GM04504 (cell line): Measurements from ENCODE around the gene PPM1H.
"Not testable (repeated sequence)": the region's sequence is repeated elsewhere in the genome, so short reads cannot be mapped to it uniquely, and the experiment has no call there.

ENCODE experiments used
- DNase-seq: peaks from one replicate; pipeline ENCODE4 v3.0.0-alpha.2; 2012; ENCODE audit warnings: low read depth

PPM1H gene

DNA sequence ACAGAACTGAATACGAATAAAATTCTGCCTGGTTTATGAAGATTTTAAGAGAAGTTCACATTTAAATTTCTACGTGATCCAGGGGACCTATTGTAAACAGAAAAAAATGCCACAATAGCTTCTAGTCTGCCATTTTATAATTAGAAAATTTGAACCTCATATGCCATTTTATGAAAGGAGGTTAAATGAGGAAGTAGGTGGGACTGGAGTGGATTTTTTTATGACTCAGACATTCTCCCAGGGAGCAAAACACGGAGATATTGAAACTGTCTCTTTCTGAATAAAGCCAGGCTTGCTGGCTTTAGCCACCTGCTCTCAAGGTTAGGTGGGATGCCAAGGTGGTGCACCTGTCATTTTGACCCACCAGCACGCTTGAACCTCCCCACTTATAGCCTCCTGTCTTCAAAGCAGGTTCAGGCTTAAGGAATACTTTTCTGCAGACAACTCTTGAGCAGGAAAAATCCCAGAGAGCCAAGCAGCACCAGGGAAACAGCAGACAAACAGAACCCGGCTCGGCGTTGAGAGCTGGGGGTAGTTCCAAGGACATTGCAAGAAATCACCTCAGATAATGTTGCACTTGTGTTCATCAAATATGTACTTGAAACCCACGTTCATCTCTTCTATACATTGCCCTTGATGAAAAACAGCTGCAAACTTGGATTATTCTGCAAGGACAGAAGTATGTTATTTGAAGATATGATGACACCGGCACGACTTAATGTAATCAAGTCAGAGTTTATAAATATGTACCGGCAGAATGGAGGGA is 203.7 kb downstream of the PPM1H start:
- DNase-seq, result peak; percentile 52

DNA sequence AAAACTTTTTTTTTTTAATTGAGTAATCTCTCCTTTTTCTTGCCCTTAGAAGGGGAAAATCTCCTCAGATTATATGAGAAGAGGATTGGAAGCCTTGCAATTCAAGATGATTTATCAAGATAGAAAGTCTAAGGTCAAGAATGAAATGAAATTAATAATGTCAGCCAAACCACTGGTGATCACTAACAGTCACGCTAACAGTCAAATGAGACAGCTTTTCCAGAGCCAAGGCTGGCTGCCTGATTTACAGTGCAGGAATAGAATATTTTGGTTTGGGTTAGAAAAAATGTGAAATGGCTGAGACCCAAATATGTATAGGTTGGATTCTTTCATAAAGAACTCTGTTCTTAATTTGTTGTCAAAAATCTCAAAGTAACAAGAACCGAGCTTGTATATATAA is 204.3 kb downstream of the PPM1H start:
- peak; percentile 82 for DNase-seq

DNA sequence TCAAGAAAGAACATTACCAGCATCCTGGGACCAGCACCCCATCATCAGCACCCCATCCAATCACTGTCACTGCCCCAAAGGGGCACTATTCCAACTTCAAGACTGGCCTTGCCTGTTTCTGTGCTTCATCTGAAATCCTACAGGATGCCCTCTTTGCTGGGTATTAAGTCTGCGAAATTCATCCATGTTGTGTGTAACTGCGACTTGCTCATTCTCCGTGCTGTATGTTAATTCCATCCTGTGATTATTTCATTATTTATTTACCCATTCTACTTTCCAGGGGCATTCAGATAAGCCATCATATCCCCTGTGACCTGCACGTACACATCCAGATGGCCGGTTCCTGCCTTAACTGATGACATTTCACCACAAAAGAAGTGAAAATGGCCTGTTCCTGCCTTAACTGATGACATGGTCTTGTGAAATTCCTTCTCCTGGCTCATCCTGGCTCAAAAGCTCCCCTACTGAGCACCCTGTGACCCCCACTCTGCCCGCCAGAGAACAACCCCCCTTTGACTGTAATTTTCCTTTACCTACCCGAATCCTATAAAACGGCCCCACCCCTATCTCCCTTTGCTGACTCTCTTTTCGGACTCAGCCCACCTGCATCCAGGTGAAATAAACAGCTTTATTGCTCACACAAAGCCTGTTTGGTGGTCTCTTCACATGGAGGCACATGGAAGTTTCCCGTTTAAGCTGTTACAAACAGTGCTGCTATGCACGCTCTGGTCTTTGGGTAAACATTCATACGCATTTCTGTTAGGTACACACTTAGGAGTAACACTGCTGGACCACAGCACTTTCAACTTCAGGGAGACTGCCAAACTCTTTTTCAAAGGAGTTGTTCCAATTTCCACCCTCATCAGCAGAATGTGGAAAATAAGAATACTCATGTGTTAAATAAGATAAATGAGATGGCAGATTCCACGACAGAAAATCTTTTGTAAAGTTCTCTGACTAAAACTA is 205.1 kb downstream of the PPM1H start:
- not testable (repeated sequence) for DNase-seq

DNA sequence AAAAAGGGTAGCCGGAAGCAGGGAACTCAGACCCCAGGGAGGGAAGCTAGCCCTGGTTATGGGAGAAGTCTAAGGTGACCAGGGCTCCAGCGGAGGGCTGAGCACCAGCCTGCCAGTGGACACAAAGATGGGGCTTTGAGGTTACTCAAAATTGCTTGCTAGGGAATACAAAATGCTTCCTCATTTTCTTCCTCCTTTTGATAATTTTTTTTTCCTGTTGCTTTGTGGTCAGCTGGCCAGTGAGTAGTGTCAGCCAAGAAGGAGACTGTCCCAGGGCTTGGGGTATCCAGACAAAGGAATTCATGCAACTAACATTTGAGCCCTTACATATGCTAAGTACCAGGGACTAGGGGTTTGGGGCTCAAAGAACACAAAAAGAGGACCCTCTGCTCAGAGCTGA is 206.2 kb downstream of the PPM1H start:
- no peak for DNase-seq

DNA sequence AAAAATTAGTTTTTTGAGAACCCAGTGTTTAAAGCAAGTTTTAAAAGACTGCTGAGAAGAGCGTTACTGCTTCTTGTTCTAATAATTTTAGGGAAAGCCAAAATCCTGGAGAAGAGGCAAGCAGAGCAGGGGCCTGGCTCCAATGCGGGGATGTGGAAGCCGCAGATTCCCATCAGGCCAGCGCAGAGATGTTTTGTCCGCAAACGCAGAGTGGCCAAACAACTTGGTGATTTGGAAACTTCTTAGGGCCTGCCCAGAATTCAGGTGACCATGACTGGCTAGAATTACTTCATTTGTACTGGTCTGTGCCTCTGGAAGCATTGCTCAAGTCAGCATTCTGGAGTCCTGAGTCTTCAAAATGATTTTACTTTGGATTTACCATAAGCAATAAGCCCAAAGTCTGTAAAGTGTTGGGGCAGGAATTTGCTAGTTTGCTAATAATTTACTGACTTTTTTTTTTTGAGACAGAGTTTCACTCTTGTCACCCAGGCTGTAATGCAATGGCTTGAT is 208.4 kb downstream of the PPM1H start:
- no peak for DNase-seq

DNA sequence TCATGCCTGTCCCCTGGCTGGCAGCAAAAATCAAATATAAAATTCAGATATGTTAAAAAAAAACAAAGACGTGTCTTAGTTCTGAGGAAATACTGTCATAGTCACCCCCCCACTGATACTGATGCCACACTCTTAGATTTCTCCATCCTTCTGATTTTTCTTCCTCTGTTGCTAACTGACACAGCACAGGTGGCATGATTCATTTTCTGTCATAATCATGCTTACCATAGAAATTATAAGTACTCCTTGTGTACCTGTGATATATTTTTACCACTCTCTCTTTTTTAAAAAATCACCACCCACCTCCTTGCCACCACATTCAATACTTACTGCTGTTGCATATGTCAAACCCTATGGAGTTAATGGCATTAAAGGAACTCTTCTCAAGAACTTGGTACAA is 209.2 kb downstream of the PPM1H start:
- DNase-seq, result no peak

DNA sequence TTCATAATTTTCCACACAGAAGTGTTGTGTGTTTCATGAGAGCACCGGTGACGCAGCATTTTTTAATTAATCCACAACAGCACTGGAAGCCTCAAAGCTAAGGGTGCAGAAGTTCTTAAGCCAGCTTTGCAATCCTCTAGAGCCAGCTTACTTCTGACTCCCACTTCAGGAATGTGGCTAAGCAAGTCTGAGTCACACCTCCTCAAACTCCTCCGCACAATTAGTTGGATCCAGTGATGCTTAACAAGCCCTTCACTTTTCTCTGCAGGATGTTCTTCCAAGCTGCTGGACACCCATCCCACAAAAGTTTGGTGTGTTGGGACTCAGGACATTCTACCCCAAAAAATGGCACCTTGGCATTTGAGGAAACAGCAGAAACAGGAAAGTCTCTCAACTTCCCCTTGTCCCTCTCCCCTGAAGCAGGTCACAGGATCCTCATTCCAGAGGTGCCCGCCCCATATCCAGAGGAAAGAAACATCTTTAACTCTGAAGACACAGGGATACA is 210.0 kb downstream of the PPM1H start:
- peak; percentile 96 for DNase-seq

DNA sequence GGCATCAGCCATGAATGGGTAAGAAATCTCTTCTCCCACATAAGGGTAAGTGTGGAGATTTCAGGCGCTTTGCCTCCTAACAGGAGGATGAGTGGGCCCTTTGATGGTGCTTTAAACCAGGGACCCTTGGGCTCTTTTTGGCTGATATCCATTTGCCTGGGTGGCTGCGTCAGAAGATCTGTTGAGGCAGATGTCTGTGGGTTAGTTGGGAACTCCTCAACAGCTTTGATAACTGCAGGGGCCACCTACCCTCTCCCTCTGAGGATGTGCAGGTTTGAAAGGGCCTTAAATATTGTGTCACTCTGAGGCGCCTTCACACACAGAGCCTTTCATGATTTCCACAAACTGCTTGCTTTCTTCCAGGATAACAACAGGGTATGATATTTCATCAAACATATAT is 210.7 kb downstream of the PPM1H start:
- no peak for DNase-seq

DNA sequence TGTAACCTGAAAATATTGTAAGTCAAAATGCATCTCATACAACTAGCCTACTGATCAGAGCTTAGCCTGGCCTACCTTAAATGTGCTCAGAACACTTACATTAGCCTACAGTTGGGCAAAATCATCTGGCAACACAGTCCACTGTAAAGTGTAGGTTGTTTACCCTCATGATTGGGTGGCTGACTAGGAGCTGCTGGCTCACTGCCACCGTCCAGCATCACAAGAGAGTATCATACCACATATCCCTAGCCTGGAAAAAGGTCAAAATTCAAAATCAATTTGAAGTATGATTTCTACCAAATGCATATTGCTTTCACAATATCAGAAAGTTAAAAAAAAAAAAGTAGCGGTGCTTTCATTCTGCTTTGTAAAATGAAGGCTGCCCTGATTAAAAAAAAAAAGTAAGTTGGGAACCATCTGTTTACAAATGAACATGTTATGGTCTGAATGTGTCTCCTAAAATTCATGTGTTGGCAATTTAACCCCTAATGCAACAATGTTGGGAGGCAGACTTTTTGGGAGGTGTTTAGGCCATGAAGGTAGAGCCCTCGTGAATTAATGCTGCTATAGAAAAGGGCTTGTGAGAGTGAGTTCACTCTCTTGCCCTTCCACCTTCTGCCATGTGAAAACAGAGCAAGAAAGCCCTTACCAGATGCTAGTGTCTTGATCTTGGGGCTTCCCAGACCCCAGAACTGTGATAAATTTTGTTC is 211.8 kb downstream of the PPM1H start:
- DNase-seq, result no peak

DNA sequence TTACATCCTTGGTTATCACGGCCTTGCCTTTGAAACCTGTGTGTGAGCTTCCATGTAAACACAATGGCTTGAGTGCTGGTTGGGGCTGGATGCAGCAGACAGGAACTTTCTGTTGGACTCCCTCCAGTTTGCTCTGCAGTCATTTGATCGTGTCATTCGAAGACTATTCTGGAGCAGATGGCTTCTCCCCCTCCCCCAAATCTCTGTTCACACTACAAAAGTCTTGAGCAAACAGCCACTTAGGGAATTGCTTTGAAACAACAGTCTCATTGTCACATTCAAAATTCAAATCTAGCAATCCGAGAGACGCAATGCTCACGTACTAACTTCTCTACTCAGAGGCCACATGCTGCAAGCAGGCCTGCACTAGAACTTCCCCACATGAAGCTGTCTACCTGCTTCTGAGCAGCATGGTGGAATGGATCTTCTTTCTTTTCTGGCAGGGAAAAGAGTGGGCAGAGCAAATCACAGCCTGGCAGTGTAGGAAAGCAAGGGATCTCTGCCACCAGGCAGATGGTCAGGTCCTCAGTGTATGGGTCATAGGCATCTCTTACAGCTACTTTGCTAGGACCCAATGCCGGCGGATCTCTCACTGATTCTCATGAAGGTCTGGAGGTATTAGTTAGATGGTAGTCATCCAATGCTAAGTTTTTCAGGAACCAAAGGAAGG is 214.2 kb downstream of the PPM1H start:
- no peak for DNase-seq

DNA sequence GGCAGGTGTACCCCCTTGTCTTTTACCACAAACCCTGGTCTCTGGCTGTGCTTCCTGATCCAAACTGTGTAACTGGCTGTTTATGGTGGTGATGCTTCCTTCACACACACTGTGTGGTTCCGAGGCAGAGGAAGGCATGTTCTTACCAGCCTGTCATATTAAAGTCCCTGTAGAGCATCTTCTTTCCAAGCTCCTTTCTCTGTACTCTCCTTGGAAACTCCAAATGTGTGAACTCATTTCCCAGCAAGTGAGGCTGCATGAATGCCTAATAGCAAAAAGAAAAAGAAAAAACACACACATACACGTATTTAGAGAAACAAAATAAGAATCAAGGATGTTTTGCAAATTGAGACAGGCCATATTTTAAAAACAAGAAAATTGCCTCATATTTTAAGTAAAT is 214.9 kb downstream of the PPM1H start:
- no peak for DNase-seq

DNA sequence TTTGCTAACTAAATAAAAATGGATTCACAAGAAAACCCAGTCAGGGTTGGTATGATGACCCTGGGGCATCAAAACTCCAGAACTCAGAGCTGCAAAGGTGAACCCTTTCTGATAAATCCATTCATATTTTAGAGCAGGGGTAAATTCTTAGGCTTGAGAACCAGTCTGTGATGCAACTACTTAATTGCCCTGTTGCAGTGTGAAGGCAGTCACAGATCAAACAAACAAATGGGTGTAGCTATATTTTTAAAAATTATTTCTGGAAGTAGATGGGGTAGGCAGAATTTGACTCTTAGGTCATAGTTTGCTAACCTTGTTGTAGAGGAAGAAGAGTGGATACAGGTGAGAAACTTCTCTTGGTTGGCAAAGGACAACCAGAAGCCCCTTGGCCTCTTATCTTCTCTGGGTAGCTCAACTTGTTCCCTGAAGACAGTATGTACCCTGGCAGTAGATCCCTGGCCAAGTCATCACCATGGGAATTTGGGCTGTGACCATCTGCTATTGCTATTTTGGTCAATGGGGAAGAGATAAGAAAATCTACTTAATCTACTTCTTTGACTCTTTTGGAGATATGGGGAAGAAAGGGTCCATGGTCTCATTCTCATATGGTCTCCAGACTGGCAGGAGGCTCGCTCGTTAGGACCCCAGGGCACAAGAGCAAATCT is 216.1 kb downstream of the PPM1H start:
- DNase-seq, result no peak

DNA sequence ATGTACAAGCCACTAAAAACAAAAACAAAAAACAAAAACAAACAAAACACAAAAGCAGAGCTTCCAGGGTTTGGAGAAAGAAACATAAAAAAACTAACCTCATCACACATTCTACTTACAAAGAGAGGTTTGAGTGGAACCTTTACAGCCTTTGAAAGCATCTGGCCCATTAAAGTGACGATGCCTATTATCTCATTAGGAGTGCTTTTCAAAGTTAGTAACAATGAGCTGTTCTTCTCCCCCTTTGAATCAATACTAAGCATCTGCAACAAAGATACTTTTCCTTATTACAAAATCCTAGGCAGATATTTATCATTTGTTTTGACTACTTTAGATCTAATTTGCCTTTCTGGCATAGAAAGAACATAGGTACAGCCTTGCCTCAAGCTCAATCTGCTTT is 217.3 kb downstream of the PPM1H start:
- DNase-seq, result no peak

DNA sequence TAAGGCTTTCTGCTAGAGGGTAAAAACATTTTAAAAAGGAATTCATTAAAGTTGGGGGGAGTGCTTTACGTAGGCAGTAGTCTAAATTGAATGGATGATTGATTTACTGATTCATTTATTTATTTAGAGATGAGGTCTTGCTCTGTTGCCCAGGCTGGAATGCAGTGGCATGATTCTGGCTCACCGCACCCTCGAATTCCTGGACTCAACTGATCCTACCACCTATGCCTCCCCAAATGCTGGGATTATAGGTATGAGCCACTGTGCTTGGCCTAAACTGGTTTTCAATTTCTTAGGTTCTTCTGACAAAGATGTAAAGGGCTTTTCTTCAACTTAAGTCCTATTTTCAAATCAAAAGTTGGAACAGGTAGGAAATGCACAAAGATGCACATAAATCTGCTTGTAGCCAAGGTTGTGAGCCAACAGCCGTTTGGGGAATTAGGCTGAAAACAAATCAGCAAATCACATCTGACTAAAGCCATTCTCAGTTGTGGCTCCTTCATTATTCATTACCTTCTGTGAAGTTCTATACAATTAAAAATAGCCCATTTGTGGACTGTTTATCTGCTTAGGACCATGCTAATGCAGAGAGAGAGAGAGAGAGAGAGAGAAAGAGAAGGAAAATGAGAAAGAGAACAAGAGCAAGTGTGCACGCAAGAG is 218.0 kb downstream of the PPM1H start:
- no peak for DNase-seq

DNA sequence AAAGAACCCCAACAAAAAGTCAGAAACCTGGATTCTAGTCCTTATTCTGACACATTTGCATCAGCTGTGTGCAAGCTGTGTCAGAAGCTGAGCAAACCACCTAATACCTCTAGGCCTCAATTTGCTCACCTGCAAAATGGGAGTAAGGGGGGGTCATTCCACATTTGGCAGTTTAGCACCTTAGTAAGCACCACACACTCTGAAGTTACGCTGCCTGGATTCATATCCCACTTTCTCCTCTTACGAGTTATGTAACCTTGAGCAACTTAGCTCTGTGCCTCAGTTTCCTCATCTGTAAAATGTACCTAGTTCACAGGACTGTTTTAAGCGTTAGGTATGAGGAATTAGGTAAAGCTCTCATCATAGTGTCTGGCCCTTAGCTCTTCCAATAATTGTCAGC is 218.9 kb downstream of the PPM1H start:
- DNase-seq, result no peak

DNA sequence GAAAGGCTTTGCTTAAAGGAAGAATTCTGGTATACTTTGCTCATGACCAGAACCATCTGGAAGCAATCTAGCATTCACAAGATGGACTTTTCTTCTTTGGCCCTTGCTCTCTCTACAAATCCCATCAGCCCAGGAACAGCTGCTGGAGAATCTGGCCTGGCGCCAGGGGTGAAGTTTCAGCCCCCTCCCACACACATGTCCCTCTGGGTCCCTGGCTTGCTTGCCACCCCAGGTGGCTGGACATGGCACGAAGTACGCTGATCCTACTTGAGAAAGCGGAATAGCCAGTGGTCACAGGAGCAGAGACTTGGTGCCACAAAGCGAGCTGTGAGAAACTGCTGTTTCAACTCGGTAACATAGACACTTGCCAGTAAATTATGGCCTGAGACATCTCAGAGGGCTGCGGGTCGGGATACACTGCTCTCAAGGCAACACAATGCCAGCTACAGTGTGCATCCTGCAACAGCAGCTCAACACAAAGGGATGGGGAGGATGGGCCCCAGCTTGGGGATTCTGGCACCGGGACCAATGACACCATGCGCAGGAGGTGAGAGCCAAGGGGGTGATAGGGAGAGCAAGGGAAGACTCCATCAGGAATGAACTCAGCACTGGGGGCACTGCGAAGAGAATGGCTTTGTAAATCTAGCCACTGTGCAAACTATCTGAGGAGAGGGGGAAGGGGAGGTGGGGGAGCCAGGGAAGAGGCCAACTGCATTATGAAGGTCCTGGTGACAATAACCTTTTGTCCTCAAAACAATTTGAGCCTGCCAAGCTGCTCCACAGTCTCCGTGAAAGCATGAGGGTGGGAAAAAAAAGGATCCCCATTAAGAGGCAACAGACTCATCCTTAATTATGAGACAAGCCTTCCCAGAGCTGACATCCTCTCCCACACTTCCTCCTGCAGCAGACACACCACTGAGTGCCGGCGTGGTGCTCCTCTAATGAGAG is 219.9 kb downstream of the PPM1H start:
- DNase-seq, result no peak

DNA sequence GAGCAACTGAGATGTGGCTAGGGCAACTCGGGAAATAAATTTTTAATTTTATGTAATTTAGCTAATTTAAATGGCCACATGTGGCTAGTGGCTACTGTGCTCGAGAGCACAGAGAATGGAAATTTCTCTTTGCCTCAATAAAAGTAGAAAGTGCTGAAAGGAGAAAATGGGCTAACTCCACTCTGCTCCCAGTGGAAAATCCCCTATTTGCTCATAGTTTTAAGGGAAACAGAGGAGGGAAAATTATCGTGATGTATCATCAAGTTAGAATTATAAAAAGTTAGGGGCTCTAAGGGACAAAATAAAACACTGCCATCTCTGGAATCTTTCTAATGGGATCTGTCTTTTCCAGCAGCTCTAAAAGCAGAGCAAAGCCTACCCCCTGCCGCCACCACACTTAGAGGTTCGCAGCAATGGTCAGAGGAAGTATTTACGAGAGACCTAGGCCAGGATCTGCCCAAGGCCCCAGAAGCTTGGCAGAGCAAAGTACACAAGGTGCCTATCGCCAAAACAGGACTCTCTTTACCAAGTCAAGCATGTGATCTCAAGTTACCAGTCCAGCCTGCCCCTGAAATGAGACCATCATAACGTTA is 220.7 kb downstream of the PPM1H start:
- DNase-seq, result no peak

DNA sequence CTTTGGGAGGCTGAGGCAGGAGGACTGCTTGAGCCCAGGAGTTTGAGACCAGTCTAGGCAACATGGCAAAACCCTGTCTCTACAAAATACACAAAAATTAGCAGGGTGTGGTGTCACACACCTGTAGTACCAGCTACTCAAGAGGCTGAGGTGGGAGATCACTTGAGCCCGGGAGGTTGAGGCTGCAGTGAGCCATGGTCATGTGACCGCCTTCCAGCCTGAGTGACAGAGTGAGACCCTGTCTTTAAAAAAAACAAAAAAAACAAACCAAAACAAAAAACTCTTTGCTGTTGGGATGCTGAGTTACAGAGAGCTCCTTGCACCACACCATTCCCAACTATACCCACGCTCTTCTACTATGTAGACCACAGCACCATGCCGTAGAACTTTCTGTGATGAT is 221.2 kb downstream of the PPM1H start:
- DNase-seq, result no peak
